GM18520 (cell line): ENCODE data around the gene NUMB.
"Not testable (repeated sequence)": the region's sequence is repeated elsewhere in the genome, so short reads cannot be mapped to it uniquely, and the experiment has no call there.

Experiments
- ATAC-seq: cut with Tn5 transposase; IDR thresholded peaks from one replicate; pipeline ENCODE4 v1.9.1; 2021; ENCODE audit not compliant: unreplicated experiment

NUMB gene

GRCh38 chr14:73423092-73423491 is 35.3 kb downstream of the NUMB start:
- ATAC-seq = not testable (repeated sequence)

- ATAC-seq = no peak
Observed at GRCh38 chr14:73422515-73422914, 35.8 kb downstream of the NUMB start.

- no peak for ATAC-seq
Observed at GRCh38 chr14:73418227-73418626, 40.1 kb downstream of the NUMB start.

GRCh38 chr14:73406248-73406647 is 52.1 kb downstream of the NUMB start:
- ATAC-seq = not testable (repeated sequence)

GRCh38 chr14:73403181-73403752 is 55.1 kb downstream of the NUMB start:
- no peak for ATAC-seq

- ATAC-seq = no peak
Observed at GRCh38 chr14:73402579-73402978, 55.8 kb downstream of the NUMB start.

GRCh38 chr14:73397810-73398209 is 60.5 kb downstream of the NUMB start:
- no peak for ATAC-seq

GRCh38 chr14:73394317-73394716 is 64.0 kb downstream of the NUMB start:
- no peak for ATAC-seq

GRCh38 chr14:73393375-73393774 is 65.0 kb downstream of the NUMB start:
- no peak for ATAC-seq

- no peak for ATAC-seq
Observed at GRCh38 chr14:73392329-73393257, 65.8 kb downstream of the NUMB start.

- ATAC-seq = not testable (repeated sequence)
Observed at GRCh38 chr14:73387860-73388259, 70.5 kb downstream of the NUMB start.

GRCh38 chr14:73386342-73386741 is 72.0 kb downstream of the NUMB start:
- ATAC-seq = no peak

GRCh38 chr14:73385021-73385420 is 73.3 kb downstream of the NUMB start:
- not testable (repeated sequence) for ATAC-seq

- ATAC-seq = no peak
Observed at GRCh38 chr14:73383356-73383755, 75.0 kb downstream of the NUMB start.

- ATAC-seq = no peak
Observed at GRCh38 chr14:73381380-73382013, 76.8 kb downstream of the NUMB start.

- ATAC-seq = no peak
Observed at GRCh38 chr14:73376585-73376984, 81.8 kb downstream of the NUMB start.

GRCh38 chr14:73375861-73376260 is 82.5 kb downstream of the NUMB start:
- ATAC-seq = no peak

- ATAC-seq = no peak
Observed at GRCh38 chr14:73374218-73374617, 84.1 kb downstream of the NUMB start.

- no peak for ATAC-seq
Observed at GRCh38 chr14:73372529-73372928, 85.8 kb downstream of the NUMB start.

- ATAC-seq = no peak
Observed at GRCh38 chr14:73370561-73370960, 87.8 kb downstream of the NUMB start.

GRCh38 chr14:73369428-73369827 is 88.9 kb downstream of the NUMB start:
- no peak for ATAC-seq

- no peak for ATAC-seq
Observed at GRCh38 chr14:73368616-73369015, 89.7 kb downstream of the NUMB start.
